SU-DHL-6 (cell line): ENCODE measurements around the gene KCTD6.

Experiments
- H2AFZ ChIP-seq: fragments of 200-600 bp; sonication (generic); 2 replicates; pipeline ENCODE4 v1.6.1; 2014; ENCODE audit warnings: low read depth, mild to moderate bottlenecking, moderate library complexity, mixed read lengths, antibody characterized with exemption, low read length; ENCODE audit not compliant: severe bottlenecking
- H3F3A ChIP-seq: fragments of 200-600 bp; shearing (Covaris generic); 2 replicates; pipeline ENCODE4 v1.6.0; 2016; ENCODE audit warnings: antibody characterized with exemption, mild to moderate bottlenecking; ENCODE audit not compliant: insufficient read depth
- H3K27ac ChIP-seq: fragments of 200-600 bp; sonication (generic); 2 replicates; pipeline ENCODE4 v1.5.1; 2016; ENCODE audit warnings: low read depth, mild to moderate bottlenecking, low read length, moderate library complexity, mixed read lengths
- H3K27me3 ChIP-seq: fragments of 200-600 bp; sonication (generic), shearing (Covaris generic); 2 replicates; pipeline ENCODE4 v1.6.0; 2014; ENCODE audit warnings: mild to moderate bottlenecking, low read length
- H3K36me3 ChIP-seq: fragments of 200-600 bp; sonication (generic); 2 replicates; pipeline ENCODE4 v1.6.1; 2014; ENCODE audit warnings: mild to moderate bottlenecking, low read length, mixed read lengths
- H3K4me2 ChIP-seq: fragments of 300-600, 200-600 bp; shearing (Covaris generic), sonication (generic); 2 replicates; pipeline ENCODE4 v1.6.0; 2014; ENCODE audit warnings: low read length, low read depth, mild to moderate bottlenecking; ENCODE audit not compliant: poor library complexity, severe bottlenecking
- H3K4me3 ChIP-seq: fragments of 200-600 bp; sonication (generic); 2 replicates; pipeline ENCODE4 v1.5.1; 2014; ENCODE audit warnings: antibody characterized with exemption, low read length, mild to moderate bottlenecking, mixed read lengths; ENCODE audit not compliant: insufficient read depth, poor library complexity, severe bottlenecking
- H3K79me2 ChIP-seq: fragments of 200-600 bp; sonication (generic); 2 replicates; pipeline ENCODE4 v1.6.1; 2014; ENCODE audit warnings: mild to moderate bottlenecking, low read length, moderate library complexity; ENCODE audit not compliant: insufficient read depth
- H3K9ac ChIP-seq: fragments of 200-600 bp; sonication (generic); 2 replicates; pipeline ENCODE4 v1.7.0; 2014; ENCODE audit warnings: mild to moderate bottlenecking, low read length
- H3K9me2 ChIP-seq: fragments of 200-600 bp; sonication (generic); replicated peaks from 2 replicates; pipeline ENCODE4 v1.6.1; 2014; ENCODE audit warnings: low read length; ENCODE audit not compliant: insufficient read depth
- H3K9me3 ChIP-seq: fragments of 200-600 bp; sonication (generic); 2 replicates; pipeline ENCODE4 v1.6.1; 2014; ENCODE audit warnings: low read length, mixed read lengths; ENCODE audit not compliant: insufficient read depth
- H4K20me1 ChIP-seq: fragments of 200-600 bp; sonication (generic); 2 replicates; pipeline ENCODE4 v1.6.1; 2014; ENCODE audit warnings: low read depth, mild to moderate bottlenecking, antibody characterized with exemption, low read length, moderate library complexity, mixed read lengths
- CTCF ChIP-seq: fragments of 200-600 bp; sonication (generic); IDR thresholded peaks from one replicate; pipeline ENCODE4 v1.5.1; 2017; ENCODE audit warnings: antibody characterized with exemption, mild to moderate bottlenecking, low read length, moderate library complexity; ENCODE audit not compliant: insufficient read depth, poor library complexity, severe bottlenecking
- EZH2phosphoT487 ChIP-seq: fragments of 200-600 bp; sonication (generic), shearing (Covaris generic); conservative IDR thresholded peaks from 2 replicates; pipeline ENCODE4 v1.6.1; 2018; ENCODE audit warnings: mild to moderate bottlenecking, antibody characterized with exemption, low read length, moderate library complexity, mixed read lengths

Gene KCTD6

GRCh38 chr3:58494107-58494506 lies 2.2 kb downstream of the KCTD6 start:
- Histone ChIP-seq H3K4me2 (no peak overlapping the region), H3K9me3 (no peaks in the 10 kb centered on the region), H3K4me3 (no peak overlapping the region), H3K36me3 (no peaks in the 10 kb centered on the region), H3K79me2 (peaks cover 16% of the 10 kb centered on the region), H3K9ac (no peak overlapping the region), H3K27ac (no peak overlapping the region), H4K20me1 (peaks cover 15% of the 10 kb centered on the region; the same call in 1 of the 2 replicates), H2AFZ (no peak overlapping the region), H3K27me3 (no peaks in the 10 kb centered on the region), H3K9me2 (no peaks in the 10 kb centered on the region), H3F3A (peaks cover 9% of the 10 kb centered on the region; the same call in 1 of the 2 replicates)
- TF ChIP-seq EZH2phosphoT487 (no peak), CTCF (no peak)

GRCh38 chr3:58495101-58495500 lies 3.2 kb downstream of the KCTD6 start:
- Histone ChIP-seq H4K20me1 (peaks cover 15% of the 10 kb centered on the region; the same call in 1 of the 2 replicates), H3K27me3 (no peaks in the 10 kb centered on the region), H3K9ac (no peak overlapping the region), H3F3A (peaks cover 3% of the 10 kb centered on the region; the same call in 1 of the 2 replicates), H3K4me3 (no peak overlapping the region), H3K9me3 (no peaks in the 10 kb centered on the region), H3K36me3 (no peaks in the 10 kb centered on the region), H2AFZ (no peak overlapping the region), H3K9me2 (no peaks in the 10 kb centered on the region), H3K27ac (no peak overlapping the region), H3K4me2 (no peak overlapping the region), H3K79me2 (peaks cover 16% of the 10 kb centered on the region)
- TF ChIP-seq EZH2phosphoT487: no peak
- TF ChIP-seq CTCF: no peak

- Histone ChIP-seq H3K79me2 (peaks cover 16% of the 10 kb centered on the region), H3K4me2 (no peak overlapping the region)
- TF ChIP-seq CTCF: no peak
- no peak for TF ChIP-seq EZH2phosphoT487
Observed at GRCh38 chr3:58496206-58496857, 4.4 kb downstream of the KCTD6 start.

More at GRCh38 chr3:58496206-58496857, 4.4 kb downstream of the KCTD6 start:
- no peak overlapping the region for H2AFZ ChIP-seq
- H3K4me3 ChIP-seq: no peak overlapping the region
- H3F3A ChIP-seq: no peaks in the 10 kb centered on the region; the same call in 1 of the 2 replicates
- peaks cover 15% of the 10 kb centered on the region; the same call in 1 of the 2 replicates for H4K20me1 ChIP-seq
- no peaks in the 10 kb centered on the region for H3K27me3 ChIP-seq
- H3K9me3 ChIP-seq: no peaks in the 10 kb centered on the region
- no peak overlapping the region for H3K27ac ChIP-seq
- no peaks in the 10 kb centered on the region for H3K36me3 ChIP-seq
- no peak overlapping the region for H3K9ac ChIP-seq
- H3K9me2 ChIP-seq: no peaks in the 10 kb centered on the region
